NCI-H82 treated with DMSO at 0.1 percent for 48 hours (cell line): ENCODE measurements around the gene CRTAC1.

Experiments
- DNase-seq: peaks from one replicate; lab custom pipeline; 2025; ENCODE audit not compliant: unreplicated experiment; lab: John Stamatoyannopoulos, UW

CRTAC1 gene

GRCh38 chr10:97925308-97925938 is 105.0 kb downstream of the CRTAC1 start:
- no peak for DNase-seq

DNA sequence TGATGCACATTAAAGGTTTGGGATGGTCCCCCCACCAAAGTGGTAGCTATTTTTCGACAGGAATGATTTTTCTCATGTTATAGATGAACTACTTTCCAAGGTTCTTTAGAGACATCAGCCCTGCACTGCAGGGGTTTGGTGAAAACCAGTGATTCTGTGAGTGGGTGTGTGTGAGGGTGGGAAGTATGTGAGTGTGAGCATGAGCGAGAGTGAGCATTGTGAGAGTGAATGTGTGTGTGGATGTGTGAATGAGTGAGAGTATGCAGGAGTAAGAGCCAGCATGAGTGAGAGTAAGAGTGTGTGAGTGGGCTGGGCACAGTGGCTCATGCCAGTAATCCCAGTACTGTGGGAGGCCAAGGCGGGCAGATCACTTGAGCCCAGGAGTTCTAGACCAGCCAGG is 105.7 kb downstream of the CRTAC1 start:
- DNase-seq = no peak

- no peak for DNase-seq
Observed at GRCh38 chr10:97923476-97923875, 106.9 kb downstream of the CRTAC1 start.

DNA sequence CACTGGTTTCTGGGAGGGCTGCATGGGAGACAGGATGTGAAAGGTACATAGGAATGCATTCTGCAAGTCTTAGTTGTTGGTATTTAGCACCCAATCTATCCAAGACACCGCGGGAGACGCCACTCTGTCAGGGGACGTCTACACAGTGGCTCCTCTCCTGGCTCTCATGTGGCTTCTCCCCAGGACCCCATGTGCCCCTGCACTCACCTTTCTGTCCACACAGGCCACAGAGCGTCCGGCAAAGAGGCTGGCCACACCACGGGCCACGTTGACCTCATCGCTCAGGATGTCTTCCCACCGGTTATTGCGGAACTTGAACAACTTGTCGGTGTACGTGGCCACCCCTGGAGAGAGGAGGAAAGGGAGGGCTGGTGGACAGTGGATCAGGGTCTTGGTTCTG is 107.4 kb downstream of the CRTAC1 start:
- DNase-seq = no peak

GRCh38 chr10:97922022-97922758 is 108.2 kb downstream of the CRTAC1 start:
- DNase-seq = no peak

DNA sequence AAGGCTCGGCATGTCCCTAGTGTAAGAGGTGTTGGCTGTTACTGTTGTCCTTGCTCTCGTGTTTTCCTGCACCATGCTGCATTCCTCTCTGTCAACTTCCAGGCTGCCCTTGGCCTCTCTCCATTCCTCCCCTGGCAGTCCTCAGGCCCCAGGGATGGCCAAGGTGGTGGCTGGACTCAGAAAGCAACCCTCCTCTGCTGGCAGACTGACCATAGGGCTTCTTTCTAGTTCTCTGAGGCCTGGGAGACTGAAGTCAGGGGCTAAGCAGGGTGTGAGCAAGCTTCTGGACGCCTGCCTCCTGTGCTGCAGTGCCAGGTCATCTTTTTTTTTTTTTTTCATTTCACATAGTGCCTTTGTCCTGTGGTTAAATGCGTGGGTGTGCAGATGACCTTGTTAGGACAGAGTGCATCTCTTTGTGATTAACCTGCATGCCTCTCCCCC is 108.8 kb downstream of the CRTAC1 start:
- DNase-seq = no peak

DNA sequence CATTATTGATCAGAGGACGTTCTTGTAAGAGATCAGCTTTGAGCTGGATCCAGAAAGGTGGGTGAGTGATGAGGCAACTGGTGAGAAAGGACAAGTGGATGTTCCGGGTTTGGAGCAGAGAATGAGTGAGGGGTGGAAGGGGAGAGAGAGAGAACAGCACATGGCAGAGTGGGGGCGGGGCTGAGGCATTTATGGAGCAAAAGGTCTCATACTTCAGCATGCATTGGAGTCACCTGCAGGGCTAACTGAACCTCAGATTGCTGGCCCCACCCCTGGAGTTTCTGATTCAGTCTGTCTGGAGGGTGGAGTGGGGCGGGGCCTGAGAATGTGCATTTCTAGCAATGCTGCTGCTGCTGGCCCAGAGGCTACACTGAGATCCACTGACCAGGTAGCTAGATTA is 109.6 kb downstream of the CRTAC1 start:
- DNase-seq = no peak

DNA sequence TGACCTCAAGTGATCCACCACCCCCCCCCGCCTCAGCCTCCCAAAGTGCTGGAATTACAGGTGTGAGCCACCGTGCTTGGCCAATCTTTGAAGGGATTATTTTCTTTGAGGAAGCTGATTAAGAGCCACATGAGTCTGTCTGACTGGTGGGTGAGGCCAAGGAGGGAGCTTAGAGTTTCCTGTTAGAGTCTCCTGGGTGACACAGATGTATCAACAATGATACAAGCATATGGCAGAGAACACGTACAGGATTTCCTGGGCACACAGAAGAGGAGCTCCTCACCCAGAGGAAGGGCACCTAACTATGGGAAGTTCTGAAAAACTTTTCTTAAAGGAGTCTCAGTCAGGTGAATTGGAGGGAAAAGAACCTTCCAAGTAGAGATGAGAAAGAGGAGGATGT is 111.4 kb downstream of the CRTAC1 start:
- DNase-seq = peak; percentile 12

DNA sequence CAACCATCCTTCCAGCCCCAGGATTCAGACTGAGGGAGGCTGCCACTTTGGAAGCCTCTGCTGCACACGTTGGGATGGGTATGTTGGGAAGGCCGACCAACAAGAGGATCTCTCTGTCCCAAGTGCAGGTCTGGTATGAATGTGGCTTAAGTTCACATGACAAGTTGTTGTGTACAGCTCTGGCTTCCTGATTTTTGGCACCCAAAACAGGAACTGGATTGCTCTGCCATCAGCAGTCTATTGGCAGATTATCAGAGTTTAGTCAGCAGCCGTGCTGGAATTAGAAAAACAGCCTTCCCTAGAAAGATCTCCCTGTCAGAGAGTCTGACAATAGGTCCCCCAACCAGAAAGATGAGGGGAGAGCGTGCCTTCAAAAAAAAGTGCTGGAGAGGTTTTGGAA is 113.8 kb downstream of the CRTAC1 start:
- no peak for DNase-seq

- no peak for DNase-seq
Observed at GRCh38 chr10:97915346-97916131, 114.9 kb downstream of the CRTAC1 start.

- peak; percentile 13 for DNase-seq
Observed at GRCh38 chr10:97914837-97915211, 115.6 kb downstream of the CRTAC1 start.

- no peak for DNase-seq
Observed at GRCh38 chr10:97914171-97914836, 116.1 kb downstream of the CRTAC1 start.

DNA sequence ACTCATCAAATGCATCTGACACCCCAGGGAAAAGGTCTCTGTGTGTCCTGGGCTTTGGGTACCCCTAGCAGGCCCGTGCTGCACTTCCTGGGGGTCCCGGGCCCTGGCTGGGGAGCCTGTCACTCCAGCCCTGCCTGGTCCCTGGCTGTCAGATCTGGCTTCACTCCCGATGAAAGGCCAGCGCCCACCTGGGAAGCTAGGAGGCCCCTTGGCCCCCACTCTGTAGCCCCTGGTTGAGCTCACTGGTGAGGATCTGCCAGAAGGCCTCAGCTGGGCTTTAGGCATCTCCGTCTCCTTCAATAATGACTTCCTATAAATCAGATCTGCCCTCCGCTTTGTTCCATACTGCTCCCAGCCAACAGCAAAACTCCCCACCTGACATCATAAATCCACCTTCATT is 116.8 kb downstream of the CRTAC1 start:
- no peak for DNase-seq

DNA sequence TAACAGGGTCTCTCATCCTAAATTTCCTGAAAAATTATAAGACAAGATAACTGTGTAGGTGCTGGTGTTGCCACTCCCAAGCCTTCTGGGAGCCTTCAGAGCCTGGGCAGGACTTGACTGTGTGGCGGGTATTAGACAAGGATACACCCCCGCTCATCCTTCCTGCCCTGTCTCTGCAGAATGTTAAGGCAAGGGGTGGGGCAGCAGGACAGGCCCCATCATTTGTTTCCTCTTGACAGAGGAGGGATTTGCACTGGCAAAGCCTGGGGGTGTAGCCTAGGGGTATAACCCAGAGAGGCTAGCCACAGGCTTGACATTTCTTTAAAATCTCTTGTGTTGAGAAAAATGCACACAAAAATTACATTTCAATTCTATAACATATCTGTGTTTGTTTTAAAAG is 117.2 kb downstream of the CRTAC1 start:
- no peak for DNase-seq

GRCh38 chr10:97911217-97911616 is 119.2 kb downstream of the CRTAC1 start:
- DNase-seq = no peak

GRCh38 chr10:97910661-97911060 is 119.8 kb downstream of the CRTAC1 start:
- DNase-seq = no peak

GRCh38 chr10:97907830-97908229 is 122.6 kb downstream of the CRTAC1 start:
- no peak for DNase-seq

- DNase-seq = no peak
Observed at GRCh38 chr10:97907211-97907610, 123.2 kb downstream of the CRTAC1 start.

GRCh38 chr10:97905276-97905675 is 125.1 kb downstream of the CRTAC1 start:
- DNase-seq = no peak

GRCh38 chr10:97904576-97904975 is 125.8 kb downstream of the CRTAC1 start:
- DNase-seq = no peak

DNA sequence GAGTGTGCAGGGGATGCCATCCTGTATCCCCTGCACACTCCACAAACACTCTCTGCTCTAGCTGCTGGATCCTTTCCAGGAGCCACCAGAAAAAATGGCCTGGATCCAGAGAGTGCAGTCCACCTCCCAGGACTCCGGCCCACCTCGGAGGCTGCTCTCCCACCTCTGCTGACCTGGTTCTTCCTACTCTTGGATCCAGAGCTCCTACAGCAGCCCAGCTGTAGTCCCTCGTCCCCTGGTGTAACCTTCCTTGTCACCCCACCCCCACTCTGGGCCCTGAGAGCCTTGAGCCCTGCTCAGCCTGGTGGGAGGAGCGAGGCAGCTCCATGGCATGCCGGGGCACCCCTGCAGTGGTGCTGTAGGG is 126.4 kb downstream of the CRTAC1 start:
- no peak for DNase-seq
